ENCODE measurements around the gene PDC.
"Not testable (repeated sequence)": the region's sequence is repeated elsewhere in the genome, so short reads cannot be mapped to it uniquely, and the experiment has no call there.

Gene PDC

GRCh38 chr1:186465491-186465890 lies 4.6 kb upstream of the PDC start:
- not testable (repeated sequence) for DNase-seq

- no peak for DNase-seq
These were observed 3.0 kb upstream of the PDC start for GRCh38 chr1:186463926-186464325.

- DNase-seq: no peak
These were observed 2.6 kb upstream of the PDC start for GRCh38 chr1:186463511-186463910.

GRCh38 chr1:186459161-186459560 lies 1.8 kb downstream of the PDC start:
- not testable (repeated sequence) for DNase-seq

GRCh38 chr1:186456729-186457255 lies 4.1 kb downstream of the PDC start:
- DNase-seq: no peak

GRCh38 chr1:186454981-186455380 lies 5.9 kb downstream of the PDC start:
- no peak for DNase-seq

- no peak for DNase-seq
These were observed 14.8 kb downstream of the PDC start for GRCh38 chr1:186446152-186446551.

GRCh38 chr1:186443638-186444037 lies 17.3 kb downstream of the PDC start:
- no peak for DNase-seq

- no peak for DNase-seq
These were observed 18.1 kb downstream of the PDC start for GRCh38 chr1:186442651-186443375.

- DNase-seq: no peak
These were observed 20.3 kb downstream of the PDC start for GRCh38 chr1:186440584-186440983.

GRCh38 chr1:186438567-186438966 lies 22.3 kb downstream of the PDC start:
- no peak for DNase-seq

GRCh38 chr1:186435336-186435735 lies 25.6 kb downstream of the PDC start:
- DNase-seq: no peak

- DNase-seq: no peak
These were observed 31.9 kb downstream of the PDC start for GRCh38 chr1:186429017-186429416.

GRCh38 chr1:186426118-186426517 lies 34.8 kb downstream of the PDC start:
- DNase-seq: no peak

- no peak for DNase-seq
These were observed 36.4 kb downstream of the PDC start for GRCh38 chr1:186424539-186424938.

- DNase-seq: no peak
These were observed 39.5 kb downstream of the PDC start for GRCh38 chr1:186421446-186421845.

- no peak for DNase-seq
These were observed 40.0 kb downstream of the PDC start for GRCh38 chr1:186420923-186421322.

- DNase-seq: no peak
These were observed 40.6 kb downstream of the PDC start for GRCh38 chr1:186420311-186420710.

GRCh38 chr1:186418503-186418902 lies 42.4 kb downstream of the PDC start:
- DNase-seq: no peak

GRCh38 chr1:186413319-186413718 lies 47.6 kb downstream of the PDC start:
- no peak for DNase-seq

- DNase-seq: no peak
These were observed 51.8 kb downstream of the PDC start for GRCh38 chr1:186409091-186409490.

GRCh38 chr1:186404454-186405051 lies 56.4 kb downstream of the PDC start:
- DNase-seq: peak in 1 of 2 donors; percentile 59

GRCh38 chr1:186403632-186404031 lies 57.3 kb downstream of the PDC start:
- DNase-seq: no peak

- not testable (repeated sequence) for DNase-seq
These were observed 59.5 kb downstream of the PDC start for GRCh38 chr1:186401446-186401845.
